K562 (cell line): ENCODE measurements around the gene RBM19. TPM values are rescaled to one million over a fixed set of nuclear protein-coding genes. Genes with fewer than 3 reads are reported as not detected.
A peak's percentile ranks its signal among the peaks of the same experiment; 100 is the strongest.

Source experiments
- ATAC-seq: fragments of 200-7000 bp; cut with Tn5 transposase; 3 replicates; pipeline ENCODE4 v1.9.1; 2020; ENCODE audit warnings: moderate library complexity
- BruUV-seq: library from RNA; stranded (reverse); fragments of 400-500 nt; replicated peaks from 2 replicates; lab custom pipeline; 2021; lab: Mats Ljungman, UMichigan
- CTCF ChIA-PET: fragments of 300-600 bp; formaldehyde crosslinking; extraction: SDS; loops from one replicate; lab custom pipeline; 2021; ENCODE audit warnings: low intra/inter-chr PET ratio; lab: Yijun Ruan, JAX
- POLR2A ChIA-PET: fragments of 300-600, 350-650 bp; sonication (Branson Sonifier 250); formaldehyde crosslinking; extraction: SDS; loops from one replicate; lab custom pipeline; 2021; ENCODE audit warnings: antibody characterized with exemption, inconsistent platforms; lab: Yijun Ruan, JAX
- DNase-seq, 4 experiments: peaks; one replicate each; pipeline versions ENCODE4 v3.0.0 to v3.0.0-alpha.2; 2011 to 2018; ENCODE audit warnings: low spot score in 3 of 4, mixed read lengths in 3 of 4; ENCODE audit errors: extremely low read depth in 1 of 4
- FAIRE-seq: peaks from 2 replicates; lab custom pipeline; 2011; peaks lifted over from hg19 to GRCh38; lab: Jason Lieb, UNC
- H2AFZ ChIP-seq: 2 replicates; pipeline ENCODE4 v1.6.0; 2011; ENCODE audit warnings: low read depth, low read length, control low read depth, inconsistent platforms
- H3K27ac ChIP-seq: fragments of 200-600 bp; 3 replicates; pipeline ENCODE4 v1.8.0; 2011; ENCODE audit warnings: low read depth, mild to moderate bottlenecking, control low read depth, inconsistent platforms, low read length, moderate library complexity, mixed read lengths; ENCODE audit errors: extremely low read depth
- H3K27me3 ChIP-seq, 2 experiments: fragments of 300-600 bp in 1 of 2; 2 replicates in 1 of 2; 3 replicates in 1 of 2; pipeline versions ENCODE4 v1.6.0 to v1.8.0; 2011; ENCODE audit warnings: inconsistent platforms in 2 of 2, low read length in 2 of 2, mild to moderate bottlenecking in 1 of 2, mixed read lengths in 1 of 2, moderate library complexity in 1 of 2; ENCODE audit not compliant: control insufficient read depth in 2 of 2, insufficient read depth in 2 of 2
- H3K36me3 ChIP-seq: fragments of 300-600 bp; 3 replicates; pipeline ENCODE4 v1.8.0; 2011; ENCODE audit warnings: mild to moderate bottlenecking, low read length, inconsistent platforms; ENCODE audit not compliant: control insufficient read depth, insufficient read depth
- H3K4me1 ChIP-seq, 2 experiments: fragments of 200-600 bp in 1 of 2; replicated peaks in 1 of 2; 2 replicates in 1 of 2; 3 replicates in 1 of 2; pipeline versions ENCODE4 v1.5.1 to v1.8.0; 2011; ENCODE audit warnings: inconsistent platforms in 2 of 2, low read length in 2 of 2, mild to moderate bottlenecking in 1 of 2, mixed read lengths in 1 of 2, moderate library complexity in 1 of 2; ENCODE audit not compliant: control insufficient read depth in 2 of 2, insufficient read depth in 2 of 2
- H3K4me2 ChIP-seq: 2 replicates; pipeline ENCODE4 v1.6.1; 2011; ENCODE audit warnings: low read length, control low read depth, inconsistent platforms, mixed read lengths; ENCODE audit not compliant: insufficient read depth
- H3K4me3 ChIP-seq: fragments of 200-600 bp; sonication (generic), shearing (Covaris generic); 2 replicates; pipeline ENCODE4 v1.5.1; 2016; ENCODE audit warnings: control low read depth, inconsistent platforms
- H3K79me2 ChIP-seq: fragments of 200-600 bp; 3 replicates; pipeline ENCODE4 v1.8.0; 2011; ENCODE audit warnings: low read length, inconsistent platforms; ENCODE audit not compliant: control insufficient read depth, insufficient read depth
- H3K9ac ChIP-seq, 2 experiments: 2 replicates each; pipeline versions ENCODE4 v1.6.0 to v1.6.1; 2011; ENCODE audit warnings: low read depth in 2 of 2, low read length in 2 of 2, control low read depth in 1 of 2, inconsistent platforms in 1 of 2, mild to moderate bottlenecking in 1 of 2, mixed read lengths in 1 of 2; ENCODE audit not compliant: insufficient read depth in 1 of 2
- H3K9me1 ChIP-seq: one replicate; pipeline ENCODE4 v1.6.0; 2011; ENCODE audit warnings: inconsistent platforms, mild to moderate bottlenecking, low read length, moderate library complexity; ENCODE audit not compliant: control insufficient read depth, insufficient read depth
- H3K9me3 ChIP-seq: replicated peaks from 2 replicates; pipeline ENCODE4 v1.5.1; 2011; ENCODE audit warnings: low read depth, low read length, inconsistent platforms; ENCODE audit not compliant: control insufficient read depth, insufficient read depth
- H4K20me1 ChIP-seq: replicated peaks from 2 replicates; pipeline ENCODE4 v1.6.1; 2011; ENCODE audit warnings: low read length, inconsistent platforms, mixed read lengths; ENCODE audit not compliant: control insufficient read depth, insufficient read depth
- BCL6 ChIP-seq: fragments of 250-450 bp; sonication (Bioruptor Pico); IDR thresholded peaks from 2 replicates; pipeline ENCODE4 v1.4.0; 2020
- BMI1 ChIP-seq: fragments of 150-350 bp; IDR thresholded peaks from 2 replicates; pipeline ENCODE4 v1.6.1; 2014; ENCODE audit warnings: low read length
- BRD9 ChIP-seq: fragments of 450-650 bp; IDR thresholded peaks from 2 replicates; pipeline ENCODE4 v1.6.1; 2018; ENCODE audit warnings: low read depth; ENCODE audit not compliant: partially characterized antibody
- C11orf30 ChIP-seq: fragments of 450-650 bp; IDR thresholded peaks from 2 replicates; pipeline ENCODE4 v1.6.1; 2016; ENCODE audit warnings: low read depth, mild to moderate bottlenecking
- CC2D1A ChIP-seq: fragments of 450-650 bp; IDR thresholded peaks from 2 replicates; pipeline ENCODE4 v1.6.1; 2017; ENCODE audit warnings: mild to moderate bottlenecking
- DPF2 ChIP-seq: fragments of 450-650 bp; IDR thresholded peaks from 2 replicates; pipeline ENCODE4 v1.6.1; 2016
- HDAC8 ChIP-seq: fragments of 450-650 bp; IDR thresholded peaks from 2 replicates; pipeline ENCODE4 v1.6.1; 2016; ENCODE audit warnings: mild to moderate bottlenecking, missing genetic modification characterization, moderate library complexity, missing compliant biosample characterization
- IFI16 ChIP-seq: fragments of 250-450 bp; sonication (Bioruptor Pico); IDR thresholded peaks from 2 replicates; pipeline ENCODE4 v2.1.2; 2022; ENCODE audit warnings: mild to moderate bottlenecking, inconsistent platforms
- IRF1 ChIP-seq: sonication (generic); formaldehyde crosslinking; IDR thresholded peaks from 2 replicates; pipeline ENCODE4 v1.8.0; 2022; ENCODE audit warnings: missing genetic modification reagents, mild to moderate bottlenecking, borderline replicate concordance
- IRF2 ChIP-seq: sonication (generic); formaldehyde crosslinking; IDR thresholded peaks from 2 replicates; pipeline ENCODE4 v1.8.1; 2022; ENCODE audit warnings: mild to moderate bottlenecking, missing genetic modification reagents
- MAFF ChIP-seq: IDR thresholded peaks from 2 replicates; pipeline ENCODE4 v1.6.1; 2012; ENCODE audit warnings: low read length, improper control_type of control experiment
- MAFG ChIP-seq: fragments of 450-650 bp; conservative IDR thresholded peaks from 2 replicates; pipeline ENCODE4 v1.6.1; 2016; ENCODE audit warnings: missing genetic modification characterization, missing compliant biosample characterization
- MAFK ChIP-seq: IDR thresholded peaks from 2 replicates; pipeline ENCODE4 v1.6.1; 2011; ENCODE audit warnings: low read length, improper control_type of control experiment
- NCOA1 ChIP-seq: fragments of 450-650 bp; IDR thresholded peaks from 2 replicates; pipeline ENCODE4 v1.6.1; 2016; ENCODE audit warnings: low read depth
- RB1 ChIP-seq: fragments of 450-650 bp; IDR thresholded peaks from 2 replicates; pipeline ENCODE4 v1.6.1; 2017; ENCODE audit warnings: low read depth, mild to moderate bottlenecking
- SMARCA4 ChIP-seq: fragments of 450-650 bp; IDR thresholded peaks from 2 replicates; pipeline ENCODE4 v1.6.1; 2016
- SOX6 ChIP-seq: fragments of 450-650 bp; IDR thresholded peaks from 2 replicates; pipeline ENCODE4 v1.6.1; 2014; ENCODE audit warnings: mild to moderate bottlenecking
- SRSF9 ChIP-seq: fragments of 200-400 bp; formaldehyde crosslinking; IDR thresholded peaks from 2 replicates; pipeline ENCODE4 v1.6.1; 2017; ENCODE audit warnings: low read depth, low read length, borderline replicate concordance
- STAT5B ChIP-seq: fragments of 250-450 bp; sonication (Bioruptor Pico); IDR thresholded peaks from 2 replicates; pipeline ENCODE4 v1.8.0; 2021; ENCODE audit warnings: mild to moderate bottlenecking, inconsistent platforms
- TEAD1 ChIP-seq, 2 experiments: fragments of 450-650 bp in 1 of 2; sonication (generic) in 1 of 2; formaldehyde crosslinking; IDR thresholded peaks; 2 replicates each; pipeline versions ENCODE4 v1.4.0 to v1.8.0; 2020 to 2022; ENCODE audit warnings: mild to moderate bottlenecking in 2 of 2, missing genetic modification reagents in 1 of 2
- THRAP3 ChIP-seq: fragments of 450-650 bp; IDR thresholded peaks from 2 replicates; pipeline ENCODE4 v1.6.1; 2016; ENCODE audit warnings: mild to moderate bottlenecking, inconsistent platforms, borderline replicate concordance
- TRIM24 ChIP-seq, 2 experiments: fragments of 450-650 bp; IDR thresholded peaks; 2 replicates each; pipeline ENCODE4 v1.6.1; 2016
- ZFP30 ChIP-seq: fragments of 250-450 bp; sonication (Bioruptor Pico); IDR thresholded peaks from 2 replicates; pipeline ENCODE4 v1.8.0; 2022; ENCODE audit warnings: moderate library complexity, mild to moderate bottlenecking, inconsistent platforms, borderline replicate concordance
- ZNF586 ChIP-seq: fragments of 450-650 bp; formaldehyde crosslinking; conservative IDR thresholded peaks from 2 replicates; pipeline ENCODE4 v1.4.0; 2020; ENCODE audit warnings: mild to moderate bottlenecking, moderate library complexity
- ZNF780A ChIP-seq: fragments of 250-450 bp; sonication (Bioruptor Pico); IDR thresholded peaks from 2 replicates; pipeline ENCODE4 v1.5.0; 2021; ENCODE audit warnings: mild to moderate bottlenecking
- WGBS: fragments of 100-300 bp; shearing (Covaris generic); methylation state at CpG from one replicate; pipeline ENCODE4 v1.1.6; 2016; ENCODE audit warnings: low coverage, mixed read lengths; ENCODE audit not compliant: insufficient coverage; ENCODE audit errors: missing lambda C conversion rate; 5-methylcytosine and 5-hydroxymethylcytosine counted together
- in situ Hi-C: fragments of 300-500 bp; cut with MboI; formaldehyde crosslinking; loops from 4 replicates; pipeline ENCODE4 v1.15.0; 2018; ENCODE audit warnings: inconsistent platforms, mixed read lengths
- intact Hi-C: fragments of 100-400 bp; cut with micrococcal nuclease; formaldehyde crosslinking; loops from 2 replicates; pipeline ENCODE4 v1.14.2; 2022
- polyA plus RNA-seq, 8 experiments: library from polyadenylated mRNA; depleted of rRNA in 4 of 8; stranded (reverse) in 5 of 8; unstranded in 3 of 8; fragments of >200 nt; fragmentation: Nextera tagmentation in 2 of 8; fragmentation: Illumina TruSeq in 1 of 8; extraction: Ambion mirVana in 2 of 8; extraction: Trizol in 1 of 8; gene quantifications; 2 replicates each; pipeline versions ENCODE4 v1.2.1 to v1.2.3, GENCODE V29; 2011 to 2014; ENCODE audit warnings: inconsistent platforms in 1 of 8, missing spikeins in 1 of 8
- total RNA-seq, 7 experiments: library from RNA; depleted of rRNA in 6 of 7; stranded (reverse); fragments of >200 nt in 6 of 7; fragmentation: Illumina TruSeq in 2 of 7; extraction: Trizol in 2 of 7; gene quantifications; 2 replicates each; pipeline versions ENCODE4 v1.2.1 to v1.2.3, GENCODE V29; 2011 to 2021; ENCODE audit warnings: low replicate concordance in 1 of 7
- TF ChIP-seq, protein P1 (sequence below): fragments of 250-450 bp; sonication (Bioruptor Pico); IDR thresholded peaks from 2 replicates; pipeline ENCODE4 v1.8.0; 2021; ENCODE audit warnings: moderate library complexity, mild to moderate bottlenecking, inconsistent platforms

RBM19 gene
- total and polyA plus RNA-seq, 9 of the 15 experiments (the other 6 are each of a cell fraction or from before 2014, with no cell fraction given), result 16.0 to 58.4 (median 37.9) TPM

DNA sequence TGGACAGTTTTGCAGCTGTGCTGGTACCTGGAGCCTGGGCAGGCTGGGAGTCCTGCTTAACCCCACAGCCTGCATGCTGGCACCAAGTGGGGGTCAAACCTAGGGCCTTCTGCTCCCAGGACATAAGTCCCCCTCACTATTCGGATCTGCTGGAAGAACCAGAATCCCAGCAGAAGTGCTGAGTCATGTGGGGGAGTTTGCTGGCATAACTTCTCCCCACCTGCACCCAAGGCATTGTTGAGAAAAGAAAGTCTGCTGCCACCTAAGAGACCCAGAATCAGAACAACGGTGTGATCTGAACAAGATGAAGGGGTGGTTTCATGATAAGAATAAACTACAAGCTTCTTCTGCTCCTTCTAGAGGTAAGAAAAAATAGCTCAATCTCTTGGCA lies 102.7 kb downstream of the RBM19 start:
- H3K9ac ChIP-seq, result peak overlapping the region in 1 of 2 experiments; percentile 65; a peak in 1 of 4 replicates
- ChIA-PET POLR2A (interaction anchor here (0.8 to 1.0 kb wide), 3 partner anchors 11 to 14 kb away, joined by 3 to 6 read pairs (median 4); no protein-coding TSS in a partner anchor), CTCF (no interaction called here)
- DNase-seq, result peak in 3 of 4 experiments; percentile 34 to 44 (median 35)
- BruUV-seq, result no TSS peak
- no peaks in the 10 kb centered on the region for H3K9me3 ChIP-seq
- H3K4me2 ChIP-seq, result no peak overlapping the region
- H3K4me3 ChIP-seq, result no peak overlapping the region
- no peaks in the 10 kb centered on the region for H3K9me1 ChIP-seq
- intact Hi-C loops (loop anchor here (5.0 kb wide), 1 partner anchor 216 kb away; no protein-coding TSS in a partner anchor), in situ Hi-C loops (no loop called here)
- H3K4me1 ChIP-seq, result peaks cover 23 to 26% of the 10 kb centered on the region in 2 experiments
- H4K20me1 ChIP-seq, result 0 out of 2 replicates have a peak, but pooled peaks cover 6% of the 10 kb centered on the region
- FAIRE-seq, result no peak
- 23% methylated on average over 2 of the region's 2 CpGs for WGBS
- no peak for ATAC-seq
- H3K27ac ChIP-seq, result no peak overlapping the region
- H3K27me3 ChIP-seq, result no peaks in the 10 kb centered on the region
- no peak overlapping the region for H2AFZ ChIP-seq
- peaks cover 24% of the 10 kb centered on the region; the same call in 2 of the 3 replicates for H3K36me3 ChIP-seq
- H3K79me2 ChIP-seq, result no peaks in the 10 kb centered on the region
- TF ChIP-seq NCOA1 (no peak), SRSF9 (no peak), THRAP3 (no peak), DPF2 (0 out of 2 replicates have a peak, but pooled peaks have one; percentile 13), MAFG (tag) (peak; percentile 88), STAT5B (CRISPR knock-in tag) (no peak), ZNF586 (CRISPR knock-in tag) (no peak), ZFP30 (no peak), BCL6 (CRISPR knock-in tag) (no peak), IFI16 (CRISPR knock-in tag) (no peak), SOX6 (0 out of 2 replicates have a peak, but pooled peaks have one; percentile 20), CC2D1A (no peak), RB1 (no peak), TRIM24 (IDR thresholded peaks at IDR 0.05) (no peak), SMARCA4 (0 out of 2 replicates have a peak, but pooled peaks have one; percentile 31), IRF1 (CRISPR knock-in tag) (no peak), IRF2 (no peak), HDAC8 (no peak), ZNF780A (CRISPR knock-in tag) (no peak), BRD9 (no peak), C11orf30 (peak; percentile 82), TEAD1 (CRISPR knock-in tag; IDR thresholded peaks at IDR 0.05) (no peak), MAFK (peak; percentile 64; the same call in 1 of the 2 replicates), MAFF (peak; percentile 69), BMI1 (no peak)
- TF ChIP-seq, protein P1, sequence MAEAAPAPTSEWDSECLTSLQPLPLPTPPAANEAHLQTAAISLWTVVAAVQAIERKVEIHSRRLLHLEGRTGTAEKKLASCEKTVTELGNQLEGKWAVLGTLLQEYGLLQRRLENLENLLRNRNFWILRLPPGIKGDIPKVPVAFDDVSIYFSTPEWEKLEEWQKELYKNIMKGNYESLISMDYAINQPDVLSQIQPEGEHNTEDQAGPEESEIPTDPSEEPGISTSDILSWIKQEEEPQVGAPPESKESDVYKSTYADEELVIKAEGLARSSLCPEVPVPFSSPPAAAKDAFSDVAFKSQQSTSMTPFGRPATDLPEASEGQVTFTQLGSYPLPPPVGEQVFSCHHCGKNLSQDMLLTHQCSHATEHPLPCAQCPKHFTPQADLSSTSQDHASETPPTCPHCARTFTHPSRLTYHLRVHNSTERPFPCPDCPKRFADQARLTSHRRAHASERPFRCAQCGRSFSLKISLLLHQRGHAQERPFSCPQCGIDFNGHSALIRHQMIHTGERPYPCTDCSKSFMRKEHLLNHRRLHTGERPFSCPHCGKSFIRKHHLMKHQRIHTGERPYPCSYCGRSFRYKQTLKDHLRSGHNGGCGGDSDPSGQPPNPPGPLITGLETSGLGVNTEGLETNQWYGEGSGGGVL (CRISPR knock-in tag), result no peak
